A549 treated with CORT108297 at 1 μM for 4 hours (cell line): ENCODE results near the gene ACSM3. TPM values are rescaled to one million over a fixed set of nuclear protein-coding genes. Genes with fewer than 3 reads are reported as not detected.

Source experiments
- total RNA-seq: library from RNA; stranded (reverse); fragments of 200-300 nt; extraction: Qiagen RNA extraction; gene quantifications from 5 replicates; pipeline ENCODE4 v1.2.3, GENCODE V29; 2022

The ACSM3 gene
- total RNA-seq, result 3.3 to 5.5 TPM (median 3.5 TPM) in 5 replicates

DNA sequence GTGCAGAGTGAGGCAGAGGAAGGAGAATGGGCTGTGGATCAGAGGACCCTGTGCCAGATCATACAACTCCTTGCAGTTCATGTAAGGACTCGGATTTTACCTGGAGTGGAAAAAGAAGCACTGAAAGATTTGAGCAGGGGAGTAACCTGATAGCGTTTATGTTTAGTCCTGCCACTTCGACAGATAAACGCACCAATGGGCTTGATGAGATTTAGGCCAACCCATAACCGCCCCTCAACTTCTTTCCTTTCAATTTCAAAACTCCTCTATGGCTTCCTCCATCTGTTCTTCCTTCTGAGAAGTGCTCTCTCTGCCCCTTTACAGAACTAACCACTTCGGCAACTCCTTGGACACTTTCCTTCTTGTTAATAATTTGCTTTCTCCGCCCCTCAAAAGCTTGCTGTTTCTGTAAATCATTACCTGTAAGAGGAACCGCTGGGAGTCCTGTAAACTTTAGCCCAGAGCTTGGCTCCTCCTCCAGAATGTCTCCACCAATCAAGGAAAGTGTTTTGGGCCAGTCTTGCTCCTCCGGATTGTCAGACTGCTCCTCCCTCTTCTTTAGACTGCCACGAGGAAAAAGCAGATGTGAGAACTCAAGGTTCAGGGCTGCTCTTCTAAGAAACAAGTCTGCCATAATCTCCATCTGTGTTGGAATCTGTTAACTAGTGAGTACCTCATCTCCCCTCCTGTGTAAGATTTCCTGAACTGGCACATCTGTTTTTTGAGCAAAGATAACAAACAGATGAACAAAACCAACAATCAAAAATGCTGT, at the start of gene ACSM3:
Gene ACSM3, plus strand, starts transcription at position 554 of the 772 bp plus-strand sequence. CDS start 6,021 bp downstream, outside the sequence.

DNA sequence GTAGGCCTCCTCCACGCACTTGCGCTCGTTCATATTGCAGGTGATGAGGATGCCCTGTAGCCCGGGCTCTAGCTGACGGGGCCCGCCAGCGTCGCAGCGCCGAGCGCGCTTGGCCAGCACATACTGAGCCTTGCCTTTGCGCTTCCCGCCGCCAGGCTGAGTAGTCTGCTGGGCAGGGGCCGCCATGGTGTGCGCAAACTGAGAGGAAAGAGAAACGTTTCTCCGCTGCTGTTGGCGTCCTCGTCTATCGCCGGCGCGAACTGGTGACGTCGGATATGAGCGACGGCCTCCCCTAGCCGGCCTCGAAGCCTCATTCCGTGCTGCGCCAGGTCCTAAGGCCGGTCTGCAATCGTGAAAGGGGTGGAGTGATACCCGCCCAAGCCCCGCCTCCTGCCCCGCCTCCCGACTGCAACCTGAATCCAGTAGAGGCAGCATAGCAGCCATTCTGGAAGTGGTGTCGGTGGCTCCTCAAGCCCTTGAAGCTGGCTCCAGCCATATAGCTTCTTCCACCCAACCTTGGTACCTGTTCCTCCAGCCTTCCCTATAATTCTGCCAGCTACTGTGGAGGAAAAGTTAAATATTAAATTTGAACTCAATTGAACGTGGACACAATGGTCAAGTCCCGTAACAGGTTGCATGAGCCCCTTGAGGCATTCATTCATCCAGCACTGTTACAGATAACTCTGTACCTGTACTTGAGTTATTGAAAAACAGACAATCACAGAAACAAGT, 22.1 kb upstream of the ACSM3 start, which contains the start of gene THUMPD1:
Gene THUMPD1, minus strand, starts transcription at position 265 of the 732 bp plus-strand sequence. Its CDS starts 79 bp downstream, at position 186.

DNA sequence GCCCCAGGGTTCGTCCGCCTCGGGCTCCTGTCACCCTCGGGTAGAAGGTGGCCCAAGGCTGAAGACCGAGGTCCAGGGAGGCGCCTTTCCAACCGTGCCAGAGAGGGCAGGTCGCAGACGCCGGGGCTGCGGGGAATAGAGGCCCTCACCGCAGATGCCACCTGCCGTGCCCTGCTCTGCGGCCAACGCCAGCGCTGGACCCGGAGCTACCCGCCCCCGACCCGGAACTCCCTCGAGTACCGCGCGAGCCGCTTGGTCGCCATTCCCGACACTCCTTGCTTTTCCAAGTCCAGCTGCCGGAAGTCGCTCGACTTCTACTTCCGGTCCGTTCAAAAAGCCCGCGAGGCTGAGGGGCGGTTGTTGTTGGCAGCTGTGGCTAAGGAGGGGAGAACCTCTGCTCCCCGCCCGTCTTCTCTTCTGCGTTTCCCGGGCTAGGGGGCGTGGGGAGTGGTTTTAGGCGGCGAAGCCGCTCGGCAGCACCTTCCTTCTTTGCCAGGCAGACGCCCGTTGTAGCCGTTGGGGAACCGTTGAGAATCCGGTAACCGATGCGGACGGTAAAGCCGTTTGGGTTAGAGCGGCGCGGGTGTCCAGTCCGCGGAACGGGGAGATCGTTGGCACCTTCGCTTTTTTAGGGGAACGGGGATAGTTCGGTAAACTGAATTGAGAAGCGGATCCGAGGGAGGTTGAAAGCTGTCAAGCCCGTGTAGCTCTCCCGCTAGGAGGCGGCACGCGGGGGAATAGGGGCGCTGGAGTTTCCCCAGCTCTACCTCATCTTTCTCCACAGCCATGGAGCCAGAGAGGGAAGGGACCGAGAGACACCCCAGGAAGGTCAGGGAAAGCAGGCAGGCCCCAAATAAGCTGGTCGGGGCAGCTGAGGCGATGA, 42.6 kb downstream of the ACSM3 start, which contains the start of the genes ERI2 and REXO5:
Gene ERI2, minus strand, starts transcription at position 305 of the 883 bp plus-strand sequence. Its CDS starts 42 bp downstream, at position 263.
Gene REXO5, plus strand, starts transcription at position 360 of the 883 bp plus-strand sequence. Its CDS starts 427 bp downstream, at position 787.

Other genes with a start within 250 kb of the ACSM3 start
- gene ACSM2B, start 187.6 kb upstream of the ACSM3 start, total RNA-seq, result not detected in 5 replicates
- gene ACSM1, start 66.3 kb upstream of the ACSM3 start, total RNA-seq, result not detected in 5 replicates
- 20.5 to 27.1 TPM (median 22.2 TPM) in 5 replicates for gene THUMPD1, start 22.2 kb upstream of the ACSM3 start, total RNA-seq
- 11.0 to 19.9 TPM (median 14.2 TPM) in 5 replicates for gene ERI2, start 42.5 kb downstream of the ACSM3 start, total RNA-seq
- gene REXO5, start 42.5 kb downstream of the ACSM3 start, total RNA-seq, result 3.7 to 4.7 TPM (median 4.0 TPM) in 5 replicates
- gene DCUN1D3, start 136.3 kb downstream of the ACSM3 start, total RNA-seq, result 4.3 to 5.5 TPM (median 4.6 TPM) in 5 replicates
- gene LYRM1, start 136.8 kb downstream of the ACSM3 start, total RNA-seq, result 27.1 to 37.2 TPM (median 29.5 TPM) in 5 replicates